Upper lobe of left lung (tissue), 6 donors: ENCODE data around the gene PZP. TPM values are rescaled to one million over a fixed set of nuclear protein-coding genes. Genes with fewer than 3 reads are reported as not detected.
A peak's percentile ranks its signal among the peaks of the same experiment; 100 is the strongest.

Experiments
- ATAC-seq, 2 donors: fragments of 200-7000 bp; cut with Tn5 transposase; one replicate each; pipeline ENCODE4 v1.9.1; 2022; ENCODE audit warnings: mild to moderate bottlenecking in 2 of 2, moderate library complexity in 2 of 2; ENCODE audit not compliant: low FRiP score in 2 of 2
- DNase-seq, 2 donors: peaks; one replicate each; pipeline ENCODE4 v3.0.0-alpha.2; 2019 to 2020
- H3K27ac ChIP-seq, 4 donors: fragments of 200-600 bp; sonication (generic); one replicate each; pipeline ENCODE4 v1.5.1; 2016 to 2019
- H3K27me3 ChIP-seq, 4 donors: fragments of 200-600 bp; sonication (generic); one replicate each; pipeline ENCODE4 v1.5.1; 2017 to 2019
- H3K36me3 ChIP-seq, 4 donors: fragments of 200-600 bp; sonication (generic); one replicate each; pipeline ENCODE4 v1.5.1; 2016 to 2019
- H3K4me1 ChIP-seq, 4 donors: fragments of 200-600 bp; sonication (generic); one replicate each; pipeline ENCODE4 v1.5.1; 2018 to 2019
- H3K4me3 ChIP-seq, 4 donors: fragments of 200-600 bp; sonication (generic); one replicate each; pipeline ENCODE4 v1.5.1; 2017 to 2019; ENCODE audit warnings: mild to moderate bottlenecking in 2 of 4, moderate library complexity in 1 of 4
- H3K9me3 ChIP-seq, 4 donors: fragments of 200-600 bp; sonication (generic); one replicate each; pipeline ENCODE4 v1.5.1; 2018 to 2019
- CTCF ChIP-seq, 6 experiments: fragments of 450-650 bp in 4 of 6; fragments of 200-600 bp in 2 of 6; sonication (generic) in 2 of 6; IDR thresholded peaks; one replicate each; pipeline ENCODE4 v1.5.1; 2016 to 2019; ENCODE audit warnings: antibody characterized with exemption in 6 of 6
- EP300 ChIP-seq, 4 donors: sonication (generic); formaldehyde crosslinking; IDR thresholded peaks; one replicate each; pipeline ENCODE4 v1.5.1; 2017; ENCODE audit warnings: antibody characterized with exemption in 4 of 4, control low read depth in 2 of 4
- POLR2A ChIP-seq, 4 donors: fragments of 450-650 bp; IDR thresholded peaks; one replicate each; pipeline ENCODE4 v1.5.1; 2016 to 2017; ENCODE audit warnings: antibody characterized with exemption in 4 of 4, mild to moderate bottlenecking in 2 of 4
- POLR2AphosphoS5 ChIP-seq, 2 donors: sonication (generic); formaldehyde crosslinking; IDR thresholded peaks; one replicate each; pipeline ENCODE4 v1.5.1; 2017; ENCODE audit warnings: antibody characterized with exemption in 2 of 2
- WGBS, 2 donors: methylation state at CpG; one replicate each; pipeline ENCODE4 v1.1.5; 2017 to 2018; 5-methylcytosine and 5-hydroxymethylcytosine counted together
- total RNA-seq, 6 donors: library from RNA; depleted of rRNA in 4 of 6; stranded (reverse); fragments of >200 nt in 4 of 6; gene quantifications; one replicate each; pipeline versions ENCODE4 v1.1.0 to v1.2.1, GENCODE V29; 2016 to 2021
- donor health status: DM: no; HTN: no; CAD: no; lungs with moderate emphysema.
- donor health status: DM: no; HTN: yes; CAD: no; lungs with severe emphysema.

The PZP gene
- total RNA-seq, 6 donors from 2014 or later = 1.3 to 7.3 (median 2.0) TPM

GRCh38 chr12:9104767-9105423 is 103.3 kb downstream of the PZP start:
- no peaks in the 10 kb centered on the region for H3K27me3 ChIP-seq
- H3K4me1 ChIP-seq = peaks cover 0 to 3% (median 1%) of the 10 kb centered on the region in 4 donors
- H3K9me3 ChIP-seq = no peaks in the 10 kb centered on the region
- peaks cover 0 to 88% (median 23%) of the 10 kb centered on the region in 4 donors for H3K36me3 ChIP-seq
- H3K27ac ChIP-seq = no peak overlapping the region
- ATAC-seq (no peak), DNase-seq (no peak)
- TF ChIP-seq POLR2A (IDR thresholded peaks at IDR 0.05) = no peak
- TF ChIP-seq EP300 (IDR thresholded peaks at IDR 0.05) = no peak
- no peak for TF ChIP-seq POLR2AphosphoS5 (IDR thresholded peaks at IDR 0.05)
- TF ChIP-seq CTCF (IDR thresholded peaks at IDR 0.05) = no peak
- H3K4me3 ChIP-seq = no peak overlapping the region

GRCh38 chr12:9104087-9104486 is 104.1 kb downstream of the PZP start:
- no peak overlapping the region for H3K4me3 ChIP-seq
- peaks cover 0 to 3% (median 1%) of the 10 kb centered on the region in 4 donors for H3K4me1 ChIP-seq
- no peak for DNase-seq
- no peaks in the 10 kb centered on the region for H3K27me3 ChIP-seq
- TF ChIP-seq EP300 (IDR thresholded peaks at IDR 0.05) (no peak), POLR2A (IDR thresholded peaks at IDR 0.05) (no peak), CTCF (IDR thresholded peaks at IDR 0.05) (no peak), POLR2AphosphoS5 (IDR thresholded peaks at IDR 0.05) (no peak)
- WGBS, 2 donors = 78 to 80% methylated on average over 4 of the region's 4 CpGs
- no peak for ATAC-seq
- H3K36me3 ChIP-seq = peaks cover 0 to 88% (median 26%) of the 10 kb centered on the region in 4 donors
- no peak overlapping the region for H3K27ac ChIP-seq
- no peaks in the 10 kb centered on the region for H3K9me3 ChIP-seq

- TF ChIP-seq POLR2AphosphoS5 (IDR thresholded peaks at IDR 0.05) = no peak
- TF ChIP-seq CTCF (IDR thresholded peaks at IDR 0.05) = no peak
- TF ChIP-seq EP300 (IDR thresholded peaks at IDR 0.05) = no peak
- TF ChIP-seq POLR2A (IDR thresholded peaks at IDR 0.05) = no peak
- Histone ChIP-seq H3K9me3 (no peaks in the 10 kb centered on the region), H3K27ac (peak overlapping the region in 1 of 4 donors; percentile 6), H3K4me3 (no peak overlapping the region), H3K36me3 (peaks cover 0 to 88% (median 28%) of the 10 kb centered on the region in 4 donors), H3K27me3 (no peaks in the 10 kb centered on the region), H3K4me1 (peaks cover 0 to 2% (median under 1%) of the 10 kb centered on the region in 4 donors)
- 80 to 85% methylated on average over 4 of the region's 4 CpGs for WGBS, 2 donors
- DNase-seq = no peak
- no peak for ATAC-seq
Measured at GRCh38 chr12:9103050-9103849, 104.9 kb downstream of the PZP start.

- no peak for DNase-seq
- H3K9me3 ChIP-seq = no peaks in the 10 kb centered on the region
- 82 to 84% methylated on average over 8 of the region's 8 CpGs for WGBS, 2 donors
- H3K27me3 ChIP-seq = no peaks in the 10 kb centered on the region
- no peak overlapping the region for H3K4me3 ChIP-seq
- peaks cover 0 to 2% (median 0%) of the 10 kb centered on the region in 4 donors for H3K4me1 ChIP-seq
- TF ChIP-seq POLR2A (IDR thresholded peaks at IDR 0.05) = no peak
- no peak for TF ChIP-seq POLR2AphosphoS5 (IDR thresholded peaks at IDR 0.05)
- TF ChIP-seq CTCF (IDR thresholded peaks at IDR 0.05) = no peak
- no peak for TF ChIP-seq EP300 (IDR thresholded peaks at IDR 0.05)
- H3K36me3 ChIP-seq = peaks cover 0 to 93% (median 33%) of the 10 kb centered on the region in 4 donors
- no peak for ATAC-seq
- H3K27ac ChIP-seq = no peak overlapping the region
Measured at GRCh38 chr12:9101018-9101687, 107.0 kb downstream of the PZP start.
